ENCODE measurements around the gene CUL7. TPM values are rescaled to one million over a fixed set of nuclear protein-coding genes. Genes with fewer than 3 reads are reported as not detected.
A peak's percentile ranks its signal among the peaks of the same experiment; 100 is the strongest.

CUL7 gene
- total and polyA plus RNA-seq, 8 donors: 22.0 to 54.3 (median 42.7) TPM

- peak overlapping the region; percentile 63 to 85 for H3K4me3 ChIP-seq
- peaks cover 0 to 31% of the 10 kb centered on the region in 2 donors for H3K27me3 ChIP-seq
- H3K9me3 ChIP-seq: no peaks in the 10 kb centered on the region
- peaks cover 0 to 7% of the 10 kb centered on the region in 2 donors for H3K36me3 ChIP-seq
- DNase-seq (no peak), ATAC-seq (no peak)
- peaks cover 12 to 19% of the 10 kb centered on the region in 2 donors for H3K4me1 ChIP-seq
- intact Hi-C loops (cut with DNase I): loop anchor here in 1 of 2 donors (10.0 kb wide), 1 partner anchor 47 kb away; no protein-coding TSS in a partner anchor
- no peak for TF ChIP-seq CTCF (IDR thresholded peaks at IDR 0.05)
- H3K27ac ChIP-seq: peak overlapping the region in 1 of 2 donors; percentile 19
Measured at GRCh38 chr6:43077981-43078511, 24.4 kb upstream of the CUL7 start.

DNA sequence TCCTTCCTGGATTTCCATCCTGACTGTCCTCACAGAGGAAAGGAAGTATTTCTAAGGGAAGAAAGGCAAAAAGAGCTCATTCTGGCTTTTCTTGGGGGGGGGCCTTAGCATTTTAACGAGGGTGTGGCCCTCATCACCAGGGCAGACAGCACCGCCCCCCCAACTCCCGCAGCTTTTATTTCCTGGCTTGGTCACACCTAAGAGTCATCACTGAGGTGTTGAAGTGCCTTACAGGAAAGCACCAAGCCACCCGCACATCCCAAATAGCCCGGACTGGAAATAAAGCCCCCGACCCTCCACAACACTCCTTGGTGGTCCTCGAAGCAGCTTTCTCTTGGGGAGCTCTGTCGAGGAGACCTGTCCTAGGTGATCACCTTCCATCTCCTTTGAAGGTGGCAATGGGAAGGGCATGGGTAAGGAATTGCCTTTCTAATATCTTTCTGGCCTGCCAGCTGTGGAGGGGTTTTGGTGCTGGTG is 23.7 kb upstream of the CUL7 start:
- peaks cover 0 to 12% of the 10 kb centered on the region in 2 donors for H3K36me3 ChIP-seq
- peaks cover 11 to 19% of the 10 kb centered on the region in 2 donors for H3K4me1 ChIP-seq
- intact Hi-C loops (cut with DNase I): loop anchor here in 1 of 2 donors (10.0 kb wide), 1 partner anchor 47 kb away; no protein-coding TSS in a partner anchor
- peaks cover 0 to 31% of the 10 kb centered on the region in 2 donors for H3K27me3 ChIP-seq
- no peaks in the 10 kb centered on the region for H3K9me3 ChIP-seq
- ATAC-seq (peak; percentile 21), DNase-seq (no peak)
- no peak for TF ChIP-seq CTCF (IDR thresholded peaks at IDR 0.05)
- H3K27ac ChIP-seq: peak overlapping the region; percentile 69 to 72
- peak overlapping the region; percentile 63 to 85 for H3K4me3 ChIP-seq

GRCh38 chr6:43076464-43077332 is 23.0 kb upstream of the CUL7 start:
- H3K4me3 ChIP-seq: peak overlapping the region; percentile 63 to 85
- DNase-seq: peak in 2 of 4 donors; percentile 31 to 85
- ATAC-seq: peak; percentile 42
- peak overlapping the region; percentile 69 to 72 for H3K27ac ChIP-seq
- peaks cover 4 to 19% of the 10 kb centered on the region in 2 donors for H3K4me1 ChIP-seq
- intact Hi-C loops (cut with DNase I): loop anchor here in 1 of 2 donors (10.0 kb wide), 1 partner anchor 48 kb away; no protein-coding TSS in a partner anchor
- H3K9me3 ChIP-seq: no peaks in the 10 kb centered on the region
- TF ChIP-seq CTCF (IDR thresholded peaks at IDR 0.05): no peak
- H3K27me3 ChIP-seq: peaks cover 0 to 31% of the 10 kb centered on the region in 2 donors
- H3K36me3 ChIP-seq: peaks cover 0 to 12% of the 10 kb centered on the region in 2 donors

- H3K9me3 ChIP-seq: no peaks in the 10 kb centered on the region
- ATAC-seq: peak; percentile 82
- H3K27me3 ChIP-seq: peaks cover 0 to 31% of the 10 kb centered on the region in 2 donors
- peak within 1 kb of the TSS; percentile 63 to 85 for H3K4me3 ChIP-seq
- DNase-seq: peak in 3 of 4 donors; percentile 65 to 91 (median 87)
- intact Hi-C loops (cut with DNase I): loop anchor here in 1 of 2 donors (10.0 kb wide), 1 partner anchor 49 kb away; no protein-coding TSS in a partner anchor
- peaks cover 0 to 12% of the 10 kb centered on the region in 2 donors for H3K36me3 ChIP-seq
- peaks cover 4 to 19% of the 10 kb centered on the region in 2 donors for H3K4me1 ChIP-seq
- TF ChIP-seq CTCF (IDR thresholded peaks at IDR 0.05): no peak
- H3K27ac ChIP-seq: peak within 1 kb of the TSS; percentile 69 to 72
Measured at GRCh38 chr6:43075670-43076463, 22.2 kb upstream of the CUL7 start, which contains the start of gene PTK7. PTK7 (plus strand) TSS chr6:43076314; CDS start chr6:43076489, 175 bp downstream.
